ENCODE measurements around the gene GABRB3. TPM values are rescaled to one million over a fixed set of nuclear protein-coding genes. Genes with fewer than 3 reads are reported as not detected.

GABRB3 gene
- total RNA-seq, 1 experiment from 2014 or later, result 0.13 TPM

GRCh38 chr15:26551473-26551872 lies 221.4 kb downstream of the GABRB3 start:
- ChIA-PET POLR2A (no interaction called here), CTCF (no interaction called here)
- Histone ChIP-seq H3K27me3 (ENCODE audit: control insufficient read depth, insufficient read depth, low read length) (no peaks in the 10 kb centered on the region), H3K4me1 (ENCODE audit: control insufficient read depth, insufficient read depth, low read length) (no peaks in the 10 kb centered on the region), H3K4me3 (ENCODE audit: low read depth in 2 of 2, low read length in 2 of 2) (no peak overlapping the region), H3K9me3 (ENCODE audit: control insufficient read depth, insufficient read depth, low read depth, low read length) (no peaks in the 10 kb centered on the region), H3K36me3 (ENCODE audit: control insufficient read depth, insufficient read depth, low read length) (no peaks in the 10 kb centered on the region), H3K27ac (ENCODE audit: low read length) (no peak overlapping the region)
- BruUV-seq (replicated peaks), result no TSS peak
- in situ Hi-C loops (cut with HindIII; ENCODE audit: low pct_unique_long_range_greater_than_20kb, low sequenced_read_pairs), result no loop called here
- no peak for ATAC-seq
- DNase-seq (ENCODE audit: low read depth, low spot score), result no peak
- intact Hi-C loops (cut with micrococcal nuclease; ENCODE audit: unreplicated experiment), result no loop called here
- TF ChIP-seq SIN3A (IDR thresholded peaks at IDR 0.05; ENCODE audit: borderline replicate concordance, insufficient read depth, low read depth, low read length) (no peak), POLR2AphosphoS5 (IDR thresholded peaks at IDR 0.05; ENCODE audit: low read depth, low read length) (no peak), TCF7L2 (IDR thresholded peaks at IDR 0.05; ENCODE audit: low read depth, low read length) (no peak), REST (IDR thresholded peaks at IDR 0.05; ENCODE audit: insufficient read depth in 1 of 2, low read depth in 2 of 2, low read length in 1 of 2) (no peak), CTCF (IDR thresholded peaks at IDR 0.05) (no peak)

- intact Hi-C loops (cut with micrococcal nuclease; ENCODE audit: unreplicated experiment), result no loop called here
- H3K27ac ChIP-seq (ENCODE audit: low read length), result no peak overlapping the region
- DNase-seq (ENCODE audit: low read depth, low spot score) (no peak), ATAC-seq (no peak)
- H3K36me3 ChIP-seq (ENCODE audit: control insufficient read depth, insufficient read depth, low read length), result no peaks in the 10 kb centered on the region
- no peaks in the 10 kb centered on the region for H3K4me1 ChIP-seq (ENCODE audit: control insufficient read depth, insufficient read depth, low read length)
- in situ Hi-C loops (cut with HindIII; ENCODE audit: low pct_unique_long_range_greater_than_20kb, low sequenced_read_pairs), result no loop called here
- ChIA-PET POLR2A (no interaction called here), CTCF (no interaction called here)
- no peak overlapping the region for H3K4me3 ChIP-seq (ENCODE audit: low read depth in 2 of 2, low read length in 2 of 2)
- H3K9me3 ChIP-seq (ENCODE audit: control insufficient read depth, insufficient read depth, low read depth, low read length), result no peaks in the 10 kb centered on the region
- no peaks in the 10 kb centered on the region for H3K27me3 ChIP-seq (ENCODE audit: control insufficient read depth, insufficient read depth, low read length)
- BruUV-seq (replicated peaks), result no TSS peak
- TF ChIP-seq SIN3A (IDR thresholded peaks at IDR 0.05; ENCODE audit: borderline replicate concordance, insufficient read depth, low read depth, low read length) (no peak), TCF7L2 (IDR thresholded peaks at IDR 0.05; ENCODE audit: low read depth, low read length) (no peak), REST (IDR thresholded peaks at IDR 0.05; ENCODE audit: insufficient read depth in 1 of 2, low read depth in 2 of 2, low read length in 1 of 2) (no peak), POLR2AphosphoS5 (IDR thresholded peaks at IDR 0.05; ENCODE audit: low read depth, low read length) (no peak)
Measured at GRCh38 chr15:26550880-26551279, 222.0 kb downstream of the GABRB3 start.

Measured in Panc1 (cell line).